ENCODE results near the gene PMPCA. TPM values are rescaled to one million over a fixed set of nuclear protein-coding genes. Genes with fewer than 3 reads are reported as not detected.

Gene PMPCA
- total and polyA plus RNA-seq, 2 experiments from 2014 or later: 61.3 to 88.2 TPM

DNA sequence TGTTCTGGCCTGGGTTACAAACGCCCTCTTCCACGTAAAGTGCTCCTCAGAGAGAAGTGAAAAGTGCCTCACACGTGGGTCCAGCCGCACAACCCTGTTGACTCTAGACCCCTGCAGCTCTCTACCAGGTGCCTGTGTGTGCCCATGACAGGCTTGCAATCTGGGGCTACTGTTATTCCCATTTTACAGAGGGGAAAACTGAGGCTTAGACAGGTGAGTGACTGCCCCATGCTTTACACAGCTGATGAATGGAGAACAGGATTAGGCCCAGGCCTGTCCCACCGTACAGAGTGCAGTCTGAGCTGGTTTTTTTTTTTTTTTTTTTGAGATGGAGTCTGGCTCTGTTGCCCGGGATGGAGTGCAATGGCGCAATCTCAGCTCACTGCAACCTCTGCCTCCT, 35.3 kb downstream of the PMPCA start (continued):
- TF ChIP-seq, protein P1, sequence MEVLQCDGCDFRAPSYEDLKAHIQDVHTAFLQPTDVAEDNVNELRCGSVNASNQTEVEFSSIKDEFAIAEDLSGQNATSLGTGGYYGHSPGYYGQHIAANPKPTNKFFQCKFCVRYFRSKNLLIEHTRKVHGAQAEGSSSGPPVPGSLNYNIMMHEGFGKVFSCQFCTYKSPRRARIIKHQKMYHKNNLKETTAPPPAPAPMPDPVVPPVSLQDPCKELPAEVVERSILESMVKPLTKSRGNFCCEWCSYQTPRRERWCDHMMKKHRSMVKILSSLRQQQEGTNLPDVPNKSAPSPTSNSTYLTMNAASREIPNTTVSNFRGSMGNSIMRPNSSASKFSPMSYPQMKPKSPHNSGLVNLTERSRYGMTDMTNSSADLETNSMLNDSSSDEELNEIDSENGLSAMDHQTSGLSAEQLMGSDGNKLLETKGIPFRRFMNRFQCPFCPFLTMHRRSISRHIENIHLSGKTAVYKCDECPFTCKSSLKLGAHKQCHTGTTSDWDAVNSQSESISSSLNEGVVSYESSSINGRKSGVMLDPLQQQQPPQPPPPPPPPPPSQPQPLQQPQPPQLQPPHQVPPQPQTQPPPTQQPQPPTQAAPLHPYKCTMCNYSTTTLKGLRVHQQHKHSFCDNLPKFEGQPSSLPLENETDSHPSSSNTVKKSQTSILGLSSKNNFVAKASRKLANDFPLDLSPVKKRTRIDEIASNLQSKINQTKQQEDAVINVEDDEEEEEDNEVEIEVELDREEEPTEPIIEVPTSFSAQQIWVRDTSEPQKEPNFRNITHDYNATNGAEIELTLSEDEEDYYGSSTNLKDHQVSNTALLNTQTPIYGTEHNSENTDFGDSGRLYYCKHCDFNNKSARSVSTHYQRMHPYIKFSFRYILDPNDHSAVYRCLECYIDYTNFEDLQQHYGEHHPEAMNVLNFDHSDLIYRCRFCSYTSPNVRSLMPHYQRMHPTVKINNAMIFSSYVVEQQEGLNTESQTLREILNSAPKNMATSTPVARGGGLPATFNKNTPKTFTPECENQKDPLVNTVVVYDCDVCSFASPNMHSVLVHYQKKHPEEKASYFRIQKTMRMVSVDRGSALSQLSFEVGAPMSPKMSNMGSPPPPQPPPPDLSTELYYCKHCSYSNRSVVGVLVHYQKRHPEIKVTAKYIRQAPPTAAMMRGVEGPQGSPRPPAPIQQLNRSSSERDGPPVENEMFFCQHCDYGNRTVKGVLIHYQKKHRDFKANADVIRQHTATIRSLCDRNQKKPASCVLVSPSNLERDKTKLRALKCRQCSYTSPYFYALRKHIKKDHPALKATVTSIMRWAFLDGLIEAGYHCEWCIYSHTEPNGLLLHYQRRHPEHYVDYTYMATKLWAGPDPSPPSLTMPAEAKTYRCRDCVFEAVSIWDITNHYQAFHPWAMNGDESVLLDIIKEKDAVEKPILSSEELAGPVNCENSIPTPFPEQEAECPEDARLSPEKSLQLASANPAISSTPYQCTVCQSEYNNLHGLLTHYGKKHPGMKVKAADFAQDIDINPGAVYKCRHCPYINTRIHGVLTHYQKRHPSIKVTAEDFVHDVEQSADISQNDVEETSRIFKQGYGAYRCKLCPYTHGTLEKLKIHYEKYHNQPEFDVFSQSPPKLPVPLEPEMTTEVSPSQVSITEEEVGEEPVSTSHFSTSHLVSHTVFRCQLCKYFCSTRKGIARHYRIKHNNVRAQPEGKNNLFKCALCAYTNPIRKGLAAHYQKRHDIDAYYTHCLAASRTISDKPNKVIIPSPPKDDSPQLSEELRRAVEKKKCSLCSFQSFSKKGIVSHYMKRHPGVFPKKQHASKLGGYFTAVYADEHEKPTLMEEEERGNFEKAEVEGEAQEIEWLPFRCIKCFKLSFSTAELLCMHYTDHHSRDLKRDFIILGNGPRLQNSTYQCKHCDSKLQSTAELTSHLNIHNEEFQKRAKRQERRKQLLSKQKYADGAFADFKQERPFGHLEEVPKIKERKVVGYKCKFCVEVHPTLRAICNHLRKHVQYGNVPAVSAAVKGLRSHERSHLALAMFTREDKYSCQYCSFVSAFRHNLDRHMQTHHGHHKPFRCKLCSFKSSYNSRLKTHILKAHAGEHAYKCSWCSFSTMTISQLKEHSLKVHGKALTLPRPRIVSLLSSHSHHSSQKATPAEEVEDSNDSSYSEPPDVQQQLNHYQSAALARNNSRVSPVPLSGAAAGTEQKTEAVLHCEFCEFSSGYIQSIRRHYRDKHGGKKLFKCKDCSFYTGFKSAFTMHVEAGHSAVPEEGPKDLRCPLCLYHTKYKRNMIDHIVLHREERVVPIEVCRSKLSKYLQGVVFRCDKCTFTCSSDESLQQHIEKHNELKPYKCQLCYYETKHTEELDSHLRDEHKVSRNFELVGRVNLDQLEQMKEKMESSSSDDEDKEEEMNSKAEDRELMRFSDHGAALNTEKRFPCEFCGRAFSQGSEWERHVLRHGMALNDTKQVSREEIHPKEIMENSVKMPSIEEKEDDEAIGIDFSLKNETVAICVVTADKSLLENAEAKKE (CRISPR knock-in tag; IDR thresholded peaks at IDR 0.05): no peak
- TF ChIP-seq NANOG (IDR thresholded peaks at IDR 0.05; ENCODE audit: borderline replicate concordance): no peak
- no peak for TF ChIP-seq EZH2phosphoT487 (IDR thresholded peaks at IDR 0.05; ENCODE audit: unreplicated experiment)
- TF ChIP-seq, protein P2, sequence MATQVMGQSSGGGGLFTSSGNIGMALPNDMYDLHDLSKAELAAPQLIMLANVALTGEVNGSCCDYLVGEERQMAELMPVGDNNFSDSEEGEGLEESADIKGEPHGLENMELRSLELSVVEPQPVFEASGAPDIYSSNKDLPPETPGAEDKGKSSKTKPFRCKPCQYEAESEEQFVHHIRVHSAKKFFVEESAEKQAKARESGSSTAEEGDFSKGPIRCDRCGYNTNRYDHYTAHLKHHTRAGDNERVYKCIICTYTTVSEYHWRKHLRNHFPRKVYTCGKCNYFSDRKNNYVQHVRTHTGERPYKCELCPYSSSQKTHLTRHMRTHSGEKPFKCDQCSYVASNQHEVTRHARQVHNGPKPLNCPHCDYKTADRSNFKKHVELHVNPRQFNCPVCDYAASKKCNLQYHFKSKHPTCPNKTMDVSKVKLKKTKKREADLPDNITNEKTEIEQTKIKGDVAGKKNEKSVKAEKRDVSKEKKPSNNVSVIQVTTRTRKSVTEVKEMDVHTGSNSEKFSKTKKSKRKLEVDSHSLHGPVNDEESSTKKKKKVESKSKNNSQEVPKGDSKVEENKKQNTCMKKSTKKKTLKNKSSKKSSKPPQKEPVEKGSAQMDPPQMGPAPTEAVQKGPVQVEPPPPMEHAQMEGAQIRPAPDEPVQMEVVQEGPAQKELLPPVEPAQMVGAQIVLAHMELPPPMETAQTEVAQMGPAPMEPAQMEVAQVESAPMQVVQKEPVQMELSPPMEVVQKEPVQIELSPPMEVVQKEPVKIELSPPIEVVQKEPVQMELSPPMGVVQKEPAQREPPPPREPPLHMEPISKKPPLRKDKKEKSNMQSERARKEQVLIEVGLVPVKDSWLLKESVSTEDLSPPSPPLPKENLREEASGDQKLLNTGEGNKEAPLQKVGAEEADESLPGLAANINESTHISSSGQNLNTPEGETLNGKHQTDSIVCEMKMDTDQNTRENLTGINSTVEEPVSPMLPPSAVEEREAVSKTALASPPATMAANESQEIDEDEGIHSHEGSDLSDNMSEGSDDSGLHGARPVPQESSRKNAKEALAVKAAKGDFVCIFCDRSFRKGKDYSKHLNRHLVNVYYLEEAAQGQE (IDR thresholded peaks at IDR 0.05; ENCODE audit: unreplicated experiment): no peak

DNA sequence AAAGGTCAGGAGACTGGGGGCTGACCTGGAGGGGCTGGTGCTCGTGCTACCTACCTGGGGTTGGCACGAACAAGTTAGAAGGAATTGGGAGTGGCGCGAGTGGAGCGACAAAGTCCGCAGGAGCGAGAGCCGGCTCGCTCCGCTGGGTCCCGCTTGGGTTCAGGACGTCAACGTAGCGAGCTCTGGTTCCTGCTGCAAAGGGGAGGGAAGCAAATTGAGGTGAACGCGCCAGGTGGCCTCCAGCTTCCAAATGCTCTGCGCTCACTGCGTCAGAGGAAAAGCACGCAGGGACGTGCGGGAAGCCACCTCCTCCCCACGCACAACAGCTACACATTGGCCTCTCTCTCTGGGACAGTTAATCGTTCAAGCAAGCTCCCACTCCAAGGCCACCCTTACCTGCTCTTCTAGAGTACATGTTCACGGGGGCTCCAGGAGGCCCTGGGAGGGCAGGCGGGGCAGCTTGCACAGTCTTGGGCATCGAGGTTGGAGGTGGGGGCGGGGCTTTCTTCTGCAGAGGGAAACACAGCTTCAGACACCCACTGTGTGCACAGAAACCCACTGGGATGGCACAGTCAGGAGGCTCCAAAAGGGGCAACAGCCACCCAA, 36.8 kb downstream of the PMPCA start:
- ATAC-seq: no peak
- H3K36me3 Mint-ChIP-seq (ENCODE audit: low read depth): peaks cover 89% of the 10 kb centered on the region
- TF ChIP-seq, protein P3, sequence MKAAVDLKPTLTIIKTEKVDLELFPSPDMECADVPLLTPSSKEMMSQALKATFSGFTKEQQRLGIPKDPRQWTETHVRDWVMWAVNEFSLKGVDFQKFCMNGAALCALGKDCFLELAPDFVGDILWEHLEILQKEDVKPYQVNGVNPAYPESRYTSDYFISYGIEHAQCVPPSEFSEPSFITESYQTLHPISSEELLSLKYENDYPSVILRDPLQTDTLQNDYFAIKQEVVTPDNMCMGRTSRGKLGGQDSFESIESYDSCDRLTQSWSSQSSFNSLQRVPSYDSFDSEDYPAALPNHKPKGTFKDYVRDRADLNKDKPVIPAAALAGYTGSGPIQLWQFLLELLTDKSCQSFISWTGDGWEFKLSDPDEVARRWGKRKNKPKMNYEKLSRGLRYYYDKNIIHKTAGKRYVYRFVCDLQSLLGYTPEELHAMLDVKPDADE (IDR thresholded peaks at IDR 0.05): no peak
- TF ChIP-seq ZNF114 (CRISPR knock-in tag; IDR thresholded peaks at IDR 0.05) (no peak), STAT1 (IDR thresholded peaks at IDR 0.05; ENCODE audit: unreplicated experiment) (no peak), ZNF331 (CRISPR knock-in tag; IDR thresholded peaks at IDR 0.05; ENCODE audit: low read depth) (no peak), EZH2phosphoT487 (IDR thresholded peaks at IDR 0.05; ENCODE audit: unreplicated experiment) (no peak), POLR2AphosphoS5 (IDR thresholded peaks at IDR 0.05; ENCODE audit: low read depth) (no peak)
- TF ChIP-seq, protein P4, sequence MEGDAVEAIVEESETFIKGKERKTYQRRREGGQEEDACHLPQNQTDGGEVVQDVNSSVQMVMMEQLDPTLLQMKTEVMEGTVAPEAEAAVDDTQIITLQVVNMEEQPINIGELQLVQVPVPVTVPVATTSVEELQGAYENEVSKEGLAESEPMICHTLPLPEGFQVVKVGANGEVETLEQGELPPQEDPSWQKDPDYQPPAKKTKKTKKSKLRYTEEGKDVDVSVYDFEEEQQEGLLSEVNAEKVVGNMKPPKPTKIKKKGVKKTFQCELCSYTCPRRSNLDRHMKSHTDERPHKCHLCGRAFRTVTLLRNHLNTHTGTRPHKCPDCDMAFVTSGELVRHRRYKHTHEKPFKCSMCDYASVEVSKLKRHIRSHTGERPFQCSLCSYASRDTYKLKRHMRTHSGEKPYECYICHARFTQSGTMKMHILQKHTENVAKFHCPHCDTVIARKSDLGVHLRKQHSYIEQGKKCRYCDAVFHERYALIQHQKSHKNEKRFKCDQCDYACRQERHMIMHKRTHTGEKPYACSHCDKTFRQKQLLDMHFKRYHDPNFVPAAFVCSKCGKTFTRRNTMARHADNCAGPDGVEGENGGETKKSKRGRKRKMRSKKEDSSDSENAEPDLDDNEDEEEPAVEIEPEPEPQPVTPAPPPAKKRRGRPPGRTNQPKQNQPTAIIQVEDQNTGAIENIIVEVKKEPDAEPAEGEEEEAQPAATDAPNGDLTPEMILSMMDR (conservative IDR thresholded peaks at IDR 0.05; ENCODE audit: low read depth in 2 of 2): no peak

More for the DNA sequence above, 36.8 kb downstream of the PMPCA start:
- Mint-ChIP-seq H3K9me3 (no peaks in the 10 kb centered on the region; the same call in 2 of the 3 replicates), H3K4me1 (no peaks in the 10 kb centered on the region; the same call in 2 of the 3 replicates), H3K27ac (no peak overlapping the region), H3K27me3 (ENCODE audit: insufficient read depth, low read depth, poor library complexity) (peaks cover 7% of the 10 kb centered on the region), H3K4me3 (no peak overlapping the region)
- H3K4me3 ChIP-seq: no peak overlapping the region
- no peaks in the 10 kb centered on the region for H3K4me1 ChIP-seq (ENCODE audit: insufficient read depth)
- H2AFZ ChIP-seq: no peak overlapping the region
- H3K4me2 ChIP-seq: no peak overlapping the region
- no peak overlapping the region for H3K27ac ChIP-seq (ENCODE audit: low read depth)
- H3K9me2 ChIP-seq (ENCODE audit: insufficient read depth): no peaks in the 10 kb centered on the region
- no peak for DNase-seq (ENCODE audit: low spot score)
- H3K79me2 ChIP-seq (replicated peaks; ENCODE audit: insufficient read depth): no peaks in the 10 kb centered on the region
- H3K36me3 ChIP-seq (ENCODE audit: insufficient read depth): peaks cover 43% of the 10 kb centered on the region
- H3F3A ChIP-seq (replicated peaks; ENCODE audit: low read depth): 0 out of 2 replicates have a peak, but pooled peaks cover 12% of the 10 kb centered on the region
- H3K27me3 ChIP-seq (ENCODE audit: insufficient read depth): no peaks in the 10 kb centered on the region
- H4K20me1 ChIP-seq (replicated peaks; ENCODE audit: insufficient read depth): peaks cover 10% of the 10 kb centered on the region

All from GM23338 (cell line).